ENCODE data around the gene OXSM.

Gene OXSM

GRCh38 chr3:25775936-25776335 is 14.0 kb upstream of the OXSM start:
- no peak for DNase-seq (ENCODE audit: low spot score)
- Histone ChIP-seq H4K91ac (ENCODE audit: low read depth, low read length, poor library complexity) (no peak overlapping the region), H3K4ac (ENCODE audit: low read length) (no peak overlapping the region), H4K8ac (ENCODE audit: low read depth, low read length) (no peak overlapping the region), H3K36me3 (replicated peaks in 1 of 2; ENCODE audit: control insufficient read depth in 2 of 2, insufficient read depth in 2 of 2, low read length in 2 of 2) (peaks cover 12 to 57% of the 10 kb centered on the region in 2 donors), H3K9me3 (replicated peaks in 1 of 2; ENCODE audit: control insufficient read depth in 2 of 2, insufficient read depth in 1 of 2, low read depth in 1 of 2, low read length in 2 of 2) (peaks cover 2 to 28% of the 10 kb centered on the region in 2 donors), H3K27ac (replicated peaks; ENCODE audit: low read length) (no peak overlapping the region), H3K14ac (ENCODE audit: low read length) (no peak overlapping the region), H3K4me3 (ENCODE audit: low read length in 2 of 2) (no peak overlapping the region), H2BK5ac (ENCODE audit: low read length) (no peak overlapping the region), H2AK5ac (ENCODE audit: low read depth, low read length) (no peak overlapping the region), H3K79me1 (ENCODE audit: low read depth, low read length) (no peaks in the 10 kb centered on the region), H3K9ac (ENCODE audit: low read depth, low read length, poor library complexity) (no peak overlapping the region), H2BK12ac (ENCODE audit: low read length) (no peak overlapping the region), H3K18ac (ENCODE audit: low read length) (no peak overlapping the region), H2BK15ac (ENCODE audit: low read length) (no peak overlapping the region), H2AFZ (ENCODE audit: low read length) (no peak overlapping the region), H3K27me3 (ENCODE audit: control insufficient read depth in 3 of 3, insufficient read depth in 3 of 3, low read depth in 1 of 3, low read length in 3 of 3) (no peaks in the 10 kb centered on the region), H2BK120ac (ENCODE audit: low read depth, low read length) (no peak overlapping the region), H3K23ac (ENCODE audit: low read depth, low read length, poor library complexity) (no peak overlapping the region), H3K4me1 (ENCODE audit: control insufficient read depth in 2 of 2, insufficient read depth in 1 of 2, low read depth in 1 of 2, low read length in 2 of 2) (no peaks in the 10 kb centered on the region), H3K4me2 (ENCODE audit: insufficient read depth, low read length, poor library complexity, severe bottlenecking) (no peak overlapping the region)
- WGBS, 2 donors (ENCODE audit: extremely low coverage in 2 of 2, insufficient read length in 2 of 2, insufficient replicate concordance in 1 of 2) = no CpG with 5 or more reads among the region's 2 CpGs

GRCh38 chr3:25780618-25781017 is 9.3 kb upstream of the OXSM start:
- H3K79me1 ChIP-seq (ENCODE audit: low read depth, low read length) = no peaks in the 10 kb centered on the region
- no peak overlapping the region for H3K4me2 ChIP-seq (ENCODE audit: insufficient read depth, low read length, poor library complexity, severe bottlenecking)
- no peak overlapping the region for H3K9ac ChIP-seq (ENCODE audit: low read depth, low read length, poor library complexity)
- no peak for DNase-seq (ENCODE audit: low spot score)
- H4K8ac ChIP-seq (ENCODE audit: low read depth, low read length) = no peak overlapping the region
- no peak overlapping the region for H3K18ac ChIP-seq (ENCODE audit: low read length)
- no peak overlapping the region for H2BK120ac ChIP-seq (ENCODE audit: low read depth, low read length)
- H3K36me3 ChIP-seq (replicated peaks in 1 of 2; ENCODE audit: control insufficient read depth in 2 of 2, insufficient read depth in 2 of 2, low read length in 2 of 2) = peaks cover 4 to 30% of the 10 kb centered on the region in 2 donors
- H3K4me1 ChIP-seq (ENCODE audit: control insufficient read depth in 2 of 2, insufficient read depth in 1 of 2, low read depth in 1 of 2, low read length in 2 of 2) = peaks cover 0 to 3% of the 10 kb centered on the region in 2 donors
- no peak overlapping the region for H3K23ac ChIP-seq (ENCODE audit: low read depth, low read length, poor library complexity)
- H3K27ac ChIP-seq (replicated peaks; ENCODE audit: low read length) = no peak overlapping the region
- no peak overlapping the region for H2AK5ac ChIP-seq (ENCODE audit: low read depth, low read length)
- no peak overlapping the region for H4K91ac ChIP-seq (ENCODE audit: low read depth, low read length, poor library complexity)
- peaks cover 0 to 7% of the 10 kb centered on the region in 2 donors for H3K9me3 ChIP-seq (replicated peaks in 1 of 2; ENCODE audit: control insufficient read depth in 2 of 2, insufficient read depth in 1 of 2, low read depth in 1 of 2, low read length in 2 of 2)
- H3K4ac ChIP-seq (ENCODE audit: low read length) = no peak overlapping the region
- no peak overlapping the region for H3K14ac ChIP-seq (ENCODE audit: low read length)
- H2BK12ac ChIP-seq (ENCODE audit: low read length) = no peak overlapping the region
- H2AFZ ChIP-seq (ENCODE audit: low read length) = no peak overlapping the region
- no peaks in the 10 kb centered on the region for H3K27me3 ChIP-seq (ENCODE audit: control insufficient read depth in 3 of 3, insufficient read depth in 3 of 3, low read depth in 1 of 3, low read length in 3 of 3)
- no peak overlapping the region for H2BK5ac ChIP-seq (ENCODE audit: low read length)
- H3K4me3 ChIP-seq (ENCODE audit: low read length in 2 of 2) = no peak overlapping the region
- no peak overlapping the region for H2BK15ac ChIP-seq (ENCODE audit: low read length)
- WGBS, 2 donors (ENCODE audit: extremely low coverage in 2 of 2, insufficient read length in 2 of 2, insufficient replicate concordance in 1 of 2) = no CpG with 5 or more reads among the region's 6 CpGs

GRCh38 chr3:25781145-25781757 is 8.6 kb upstream of the OXSM start:
- H3K14ac ChIP-seq (ENCODE audit: low read length) = no peak overlapping the region
- H3K23ac ChIP-seq (ENCODE audit: low read depth, low read length, poor library complexity) = no peak overlapping the region
- H3K9me3 ChIP-seq (replicated peaks in 1 of 2; ENCODE audit: control insufficient read depth in 2 of 2, insufficient read depth in 1 of 2, low read depth in 1 of 2, low read length in 2 of 2) = peaks cover 0 to 2% of the 10 kb centered on the region in 2 donors
- no peak overlapping the region for H3K4me3 ChIP-seq (ENCODE audit: low read length in 2 of 2)
- no CpG with 5 or more reads among the region's 11 CpGs for WGBS, 2 donors (ENCODE audit: extremely low coverage in 2 of 2, insufficient read length in 2 of 2, insufficient replicate concordance in 1 of 2)
- no peak overlapping the region for H3K18ac ChIP-seq (ENCODE audit: low read length)
- H3K4me1 ChIP-seq (ENCODE audit: control insufficient read depth in 2 of 2, insufficient read depth in 1 of 2, low read depth in 1 of 2, low read length in 2 of 2) = peaks cover 0 to 3% of the 10 kb centered on the region in 2 donors
- H2BK5ac ChIP-seq (ENCODE audit: low read length) = no peak overlapping the region
- no peak overlapping the region for H4K8ac ChIP-seq (ENCODE audit: low read depth, low read length)
- no peaks in the 10 kb centered on the region for H3K79me1 ChIP-seq (ENCODE audit: low read depth, low read length)
- no peak overlapping the region for H2BK15ac ChIP-seq (ENCODE audit: low read length)
- H3K4ac ChIP-seq (ENCODE audit: low read length) = no peak overlapping the region
- no peak overlapping the region for H2AK5ac ChIP-seq (ENCODE audit: low read depth, low read length)
- H4K91ac ChIP-seq (ENCODE audit: low read depth, low read length, poor library complexity) = no peak overlapping the region
- H3K36me3 ChIP-seq (replicated peaks in 1 of 2; ENCODE audit: control insufficient read depth in 2 of 2, insufficient read depth in 2 of 2, low read length in 2 of 2) = peaks cover 2 to 23% of the 10 kb centered on the region in 2 donors
- no peak for DNase-seq (ENCODE audit: low spot score)
- no peak overlapping the region for H2BK120ac ChIP-seq (ENCODE audit: low read depth, low read length)
- H3K27me3 ChIP-seq (ENCODE audit: control insufficient read depth in 3 of 3, insufficient read depth in 3 of 3, low read depth in 1 of 3, low read length in 3 of 3) = no peaks in the 10 kb centered on the region
- H2AFZ ChIP-seq (ENCODE audit: low read length) = no peak overlapping the region
- no peak overlapping the region for H3K4me2 ChIP-seq (ENCODE audit: insufficient read depth, low read length, poor library complexity, severe bottlenecking)
- H2BK12ac ChIP-seq (ENCODE audit: low read length) = no peak overlapping the region
- H3K9ac ChIP-seq (ENCODE audit: low read depth, low read length, poor library complexity) = no peak overlapping the region
- no peak overlapping the region for H3K27ac ChIP-seq (replicated peaks; ENCODE audit: low read length)

GRCh38 chr3:25781758-25782594 is 7.9 kb upstream of the OXSM start:
- no CpG with 5 or more reads among the region's 3 CpGs for WGBS, 2 donors (ENCODE audit: extremely low coverage in 2 of 2, insufficient read length in 2 of 2, insufficient replicate concordance in 1 of 2)
- DNase-seq (ENCODE audit: low spot score) = no peak

More at GRCh38 chr3:25781758-25782594, 7.9 kb upstream of the OXSM start:
- Histone ChIP-seq H2BK120ac (ENCODE audit: low read depth, low read length) (no peak overlapping the region), H2BK5ac (ENCODE audit: low read length) (no peak overlapping the region), H3K4me2 (ENCODE audit: insufficient read depth, low read length, poor library complexity, severe bottlenecking) (no peak overlapping the region), H3K79me1 (ENCODE audit: low read depth, low read length) (no peaks in the 10 kb centered on the region), H2AFZ (ENCODE audit: low read length) (no peak overlapping the region), H3K4me1 (ENCODE audit: control insufficient read depth in 2 of 2, insufficient read depth in 1 of 2, low read depth in 1 of 2, low read length in 2 of 2) (peaks cover 0 to 3% of the 10 kb centered on the region in 2 donors), H3K14ac (ENCODE audit: low read length) (no peak overlapping the region), H3K4me3 (ENCODE audit: low read length in 2 of 2) (peak overlapping the region in 1 of 2 donors; percentile 82), H3K9ac (ENCODE audit: low read depth, low read length, poor library complexity) (no peak overlapping the region), H3K23ac (ENCODE audit: low read depth, low read length, poor library complexity) (no peak overlapping the region), H4K91ac (ENCODE audit: low read depth, low read length, poor library complexity) (no peak overlapping the region), H3K27me3 (ENCODE audit: control insufficient read depth in 3 of 3, insufficient read depth in 3 of 3, low read depth in 1 of 3, low read length in 3 of 3) (no peaks in the 10 kb centered on the region), H3K27ac (replicated peaks; ENCODE audit: low read length) (no peak overlapping the region), H4K8ac (ENCODE audit: low read depth, low read length) (no peak overlapping the region), H2AK5ac (ENCODE audit: low read depth, low read length) (no peak overlapping the region), H2BK12ac (ENCODE audit: low read length) (no peak overlapping the region), H3K36me3 (replicated peaks in 1 of 2; ENCODE audit: control insufficient read depth in 2 of 2, insufficient read depth in 2 of 2, low read length in 2 of 2) (peaks cover 2 to 16% of the 10 kb centered on the region in 2 donors), H3K9me3 (replicated peaks in 1 of 2; ENCODE audit: control insufficient read depth in 2 of 2, insufficient read depth in 1 of 2, low read depth in 1 of 2, low read length in 2 of 2) (no peaks in the 10 kb centered on the region), H3K18ac (ENCODE audit: low read length) (no peak overlapping the region), H3K4ac (ENCODE audit: low read length) (no peak overlapping the region), H2BK15ac (ENCODE audit: low read length) (no peak overlapping the region)

All from neuronal stem cell (in vitro differentiated cells).